ENCODE results near the gene ATXN7L3B. TPM values are rescaled to one million over a fixed set of nuclear protein-coding genes. Genes with fewer than 3 reads are reported as not detected.

The ATXN7L3B gene
- total RNA-seq, 1 donor from 2014 or later = 23.8 TPM

DNA sequence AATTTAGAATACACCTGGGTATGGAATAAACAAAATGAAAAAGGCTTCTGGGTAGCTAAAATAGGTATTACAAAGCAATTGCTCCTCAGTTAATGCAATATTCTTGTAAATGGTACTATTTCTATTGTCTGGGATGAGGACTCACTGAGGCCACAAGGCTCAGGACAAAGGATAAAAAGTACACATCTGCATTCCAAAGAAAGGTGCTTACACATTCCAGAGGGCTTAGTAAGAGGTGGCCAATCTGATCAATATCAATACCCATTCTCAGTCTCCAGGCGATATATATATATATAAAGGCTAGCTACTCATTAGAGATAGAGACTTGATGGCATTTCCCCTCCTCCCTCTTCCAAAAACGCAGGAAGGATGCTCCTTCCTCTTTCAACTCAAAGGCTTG is 43.8 kb downstream of the ATXN7L3B start:
- Histone ChIP-seq H3K27ac (replicated peaks) (no peak overlapping the region), H3K4me3 (no peak overlapping the region), H3K27me3 (ENCODE audit: low read depth) (no peaks in the 10 kb centered on the region), H3K36me3 (no peaks in the 10 kb centered on the region), H3K4me1 (no peaks in the 10 kb centered on the region), H3K9me3 (replicated peaks) (no peaks in the 10 kb centered on the region)
- DNase-seq = no peak
- TF ChIP-seq, protein P1, sequence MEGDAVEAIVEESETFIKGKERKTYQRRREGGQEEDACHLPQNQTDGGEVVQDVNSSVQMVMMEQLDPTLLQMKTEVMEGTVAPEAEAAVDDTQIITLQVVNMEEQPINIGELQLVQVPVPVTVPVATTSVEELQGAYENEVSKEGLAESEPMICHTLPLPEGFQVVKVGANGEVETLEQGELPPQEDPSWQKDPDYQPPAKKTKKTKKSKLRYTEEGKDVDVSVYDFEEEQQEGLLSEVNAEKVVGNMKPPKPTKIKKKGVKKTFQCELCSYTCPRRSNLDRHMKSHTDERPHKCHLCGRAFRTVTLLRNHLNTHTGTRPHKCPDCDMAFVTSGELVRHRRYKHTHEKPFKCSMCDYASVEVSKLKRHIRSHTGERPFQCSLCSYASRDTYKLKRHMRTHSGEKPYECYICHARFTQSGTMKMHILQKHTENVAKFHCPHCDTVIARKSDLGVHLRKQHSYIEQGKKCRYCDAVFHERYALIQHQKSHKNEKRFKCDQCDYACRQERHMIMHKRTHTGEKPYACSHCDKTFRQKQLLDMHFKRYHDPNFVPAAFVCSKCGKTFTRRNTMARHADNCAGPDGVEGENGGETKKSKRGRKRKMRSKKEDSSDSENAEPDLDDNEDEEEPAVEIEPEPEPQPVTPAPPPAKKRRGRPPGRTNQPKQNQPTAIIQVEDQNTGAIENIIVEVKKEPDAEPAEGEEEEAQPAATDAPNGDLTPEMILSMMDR (IDR thresholded peaks at IDR 0.05; ENCODE audit: borderline replicate concordance) = no peak
- intact Hi-C loops (cut with micrococcal nuclease) = no loop called here

DNA sequence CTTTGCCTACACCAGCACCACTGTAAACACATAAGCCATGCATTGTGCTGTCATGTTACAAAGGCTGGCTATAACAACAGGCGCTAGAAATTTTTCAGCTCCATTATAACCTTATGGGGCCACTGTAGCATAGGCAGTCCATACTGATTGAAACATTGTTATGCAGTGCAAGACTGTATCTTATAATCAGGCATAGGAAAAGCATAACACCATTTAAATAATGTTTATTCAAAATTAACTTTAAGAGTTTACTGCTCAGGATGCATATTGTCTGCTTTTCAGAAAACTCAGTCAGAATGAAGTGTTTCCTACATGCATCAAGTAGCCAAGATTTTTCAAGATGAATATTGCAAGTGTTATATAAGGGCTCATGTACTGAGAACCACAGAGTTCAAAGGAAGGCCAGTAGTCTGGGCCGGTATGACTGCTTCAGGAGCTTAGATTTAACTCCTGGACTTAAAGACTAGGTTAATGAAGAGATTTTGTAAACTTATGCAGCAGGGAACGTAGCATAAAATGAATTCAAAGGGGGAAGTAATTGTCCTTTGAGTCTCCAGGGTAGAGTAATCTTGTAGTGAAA is 46.9 kb downstream of the ATXN7L3B start:
- Histone ChIP-seq H3K9me3 (replicated peaks) (no peaks in the 10 kb centered on the region), H3K27ac (replicated peaks) (no peak overlapping the region), H3K27me3 (ENCODE audit: low read depth) (no peaks in the 10 kb centered on the region), H3K36me3 (no peaks in the 10 kb centered on the region), H3K4me1 (no peaks in the 10 kb centered on the region), H3K4me3 (no peak overlapping the region)
- intact Hi-C loops (cut with micrococcal nuclease) = no loop called here
- no peak for DNase-seq
- TF ChIP-seq, protein P1 (IDR thresholded peaks at IDR 0.05; ENCODE audit: borderline replicate concordance) = no peak

DNA sequence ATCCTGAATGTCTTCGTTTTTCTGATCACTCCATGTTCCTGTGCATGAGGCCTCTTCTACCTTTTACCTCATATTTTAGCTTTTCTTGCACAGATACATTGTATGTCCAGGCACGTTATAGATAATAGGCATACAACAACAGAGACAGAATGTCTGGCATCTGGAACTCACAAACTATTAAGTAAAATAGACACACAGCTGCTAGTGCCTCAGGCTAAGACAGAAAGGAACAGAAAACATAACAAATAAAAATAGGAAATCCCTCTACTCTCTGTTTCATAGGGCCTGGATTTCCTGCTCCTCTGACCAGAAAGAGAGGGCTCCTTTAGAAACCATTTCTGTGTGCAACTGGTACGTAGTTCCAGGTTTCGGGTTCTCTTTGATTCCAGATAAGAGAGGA is 48.6 kb downstream of the ATXN7L3B start:
- TF ChIP-seq, protein P1 (IDR thresholded peaks at IDR 0.05; ENCODE audit: borderline replicate concordance) = no peak
- Histone ChIP-seq H3K36me3 (no peaks in the 10 kb centered on the region), H3K27ac (replicated peaks) (no peak overlapping the region), H3K9me3 (replicated peaks) (no peaks in the 10 kb centered on the region), H3K4me1 (no peaks in the 10 kb centered on the region), H3K4me3 (no peak overlapping the region), H3K27me3 (ENCODE audit: low read depth) (no peaks in the 10 kb centered on the region)
- intact Hi-C loops (cut with micrococcal nuclease) = no loop called here
- no peak for DNase-seq

Data from left ventricle myocardium inferior (tissue), 1 donor.